RWPE1 (cell line): Measurements from ENCODE around the gene HYDIN.

Experiments used
- CTCF ChIA-PET: fragments of 350-600 bp; sonication (Branson Sonifier 250); formaldehyde crosslinking; extraction: SDS; loops from one replicate; lab custom pipeline; 2021; lab: Yijun Ruan, JAX
- POLR2A ChIA-PET: fragments of 400-600 bp; formaldehyde crosslinking; extraction: SDS; loops from one replicate; lab custom pipeline; 2020; ENCODE audit warnings: antibody characterized with exemption; ENCODE audit not compliant: low non-redundant PET; lab: Yijun Ruan, JAX
- DNase-seq: peaks from one replicate; pipeline ENCODE4 v3.0.0; 2012; ENCODE audit warnings: low spot score
- H3K27ac ChIP-seq: fragments of 450-650 bp; 2 replicates; pipeline ENCODE4 v1.5.1; 2017
- CTCF ChIP-seq: fragments of 450-650 bp; conservative IDR thresholded peaks from 2 replicates; pipeline ENCODE4 v1.5.1; 2017; ENCODE audit warnings: low read depth, mild to moderate bottlenecking

Gene HYDIN

DNA sequence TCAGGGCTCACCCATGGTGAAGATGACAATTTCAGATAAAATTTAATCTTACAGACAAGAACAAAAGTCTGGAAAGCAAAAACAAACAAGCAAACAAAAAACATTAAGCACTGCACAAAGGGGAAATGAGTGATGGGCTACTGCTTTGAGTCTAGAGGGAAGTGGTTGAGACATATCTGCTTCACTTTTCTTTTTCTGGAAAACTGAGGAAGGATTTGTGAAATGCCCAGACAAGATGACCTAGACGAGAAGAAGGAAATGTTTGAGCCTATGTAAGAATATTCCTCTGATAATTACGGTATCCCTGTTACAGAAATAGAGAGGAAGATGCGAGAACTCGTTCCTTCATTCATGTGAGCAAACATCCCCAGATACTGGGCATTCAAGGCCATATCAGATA lies 11.5 kb upstream of the HYDIN start:
- H3K27ac ChIP-seq, result no peak overlapping the region
- ChIA-PET POLR2A (no interaction called here), CTCF (no interaction called here)
- no peak for DNase-seq
- TF ChIP-seq CTCF, result no peak

DNA sequence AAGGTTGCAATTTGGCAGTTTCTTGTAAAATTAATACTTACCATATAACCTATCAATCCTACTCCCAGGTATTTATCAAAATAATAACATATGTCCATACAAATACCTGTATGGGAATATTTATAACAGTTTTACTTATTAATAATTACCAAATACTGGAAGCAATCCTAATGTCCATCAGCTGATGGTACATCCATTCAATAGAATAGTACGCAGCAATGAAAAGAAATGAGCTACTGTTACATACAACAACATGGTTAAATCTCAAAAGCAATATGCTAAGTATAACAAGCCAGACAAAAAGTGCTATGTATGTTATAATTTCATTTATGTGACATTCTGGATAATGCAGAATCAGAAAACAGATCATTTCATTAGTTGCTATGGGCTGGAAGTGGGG lies 1.2 kb downstream of the HYDIN start:
- ChIA-PET CTCF (no interaction called here), POLR2A (no interaction called here)
- no peak overlapping the region for H3K27ac ChIP-seq
- DNase-seq, result no peak
- no peak for TF ChIP-seq CTCF

DNA sequence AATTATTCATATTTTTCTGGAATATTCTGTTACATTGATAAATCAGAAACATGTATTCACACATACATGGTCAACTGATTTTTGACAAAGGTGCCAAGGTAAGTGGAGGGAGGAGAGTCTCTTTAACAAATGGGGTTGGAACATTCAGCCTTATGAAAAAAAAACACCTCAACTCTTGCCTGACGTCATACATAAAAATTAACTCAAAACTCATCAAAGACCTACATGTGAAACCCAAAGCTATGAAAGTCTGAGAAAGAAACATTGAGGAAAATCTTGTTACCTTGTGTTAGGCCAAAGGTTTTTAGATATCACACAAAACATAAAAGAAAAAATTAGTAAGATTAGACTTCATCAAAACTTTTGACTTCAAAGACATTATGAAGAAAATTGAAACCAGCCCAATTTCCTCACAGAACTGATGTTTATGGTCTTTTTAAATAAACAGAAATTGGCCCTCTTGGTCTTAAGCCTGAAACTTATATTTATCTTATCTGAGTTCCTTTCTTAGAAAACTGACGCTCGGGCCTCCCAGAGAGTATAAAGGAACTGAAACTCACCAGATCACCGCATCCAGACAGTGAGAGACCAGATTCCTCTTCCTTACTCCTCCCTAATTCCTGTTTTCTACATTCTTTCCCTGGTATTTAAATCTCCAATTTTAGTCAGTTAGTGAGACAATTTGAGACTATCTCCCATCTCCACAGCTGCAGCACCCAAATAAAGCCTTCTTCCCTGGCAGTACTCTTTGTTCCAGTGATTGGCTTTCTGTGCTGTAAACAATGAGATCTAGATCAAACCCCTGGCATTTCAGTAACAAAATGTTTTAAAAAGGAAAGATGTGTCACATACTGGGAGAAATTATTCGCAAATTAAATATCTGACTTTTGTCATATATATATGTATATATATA lies 4.0 kb downstream of the HYDIN start:
- DNase-seq, result no peak
- ChIA-PET POLR2A (no interaction called here), CTCF (no interaction called here)
- no peak overlapping the region for H3K27ac ChIP-seq
- TF ChIP-seq CTCF, result no peak

DNA sequence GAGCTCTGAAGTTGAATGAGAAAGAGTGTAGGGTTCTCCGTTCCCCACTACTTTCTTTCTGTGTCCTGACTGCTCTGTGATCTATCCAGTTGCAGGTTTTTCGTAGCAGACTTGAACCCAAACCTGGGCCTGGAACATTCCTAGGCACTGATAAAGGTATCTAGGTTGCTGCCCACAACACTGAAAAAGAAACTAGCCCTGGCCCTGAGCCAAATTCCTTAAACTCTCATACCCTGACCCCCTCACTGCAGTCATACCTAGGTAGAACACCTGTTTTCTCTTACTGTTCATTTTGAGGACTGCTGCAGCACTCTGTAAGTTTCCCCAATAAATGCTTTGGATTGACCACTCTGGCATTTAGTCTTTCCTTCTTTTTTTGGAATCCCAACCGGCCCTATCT lies 5.4 kb downstream of the HYDIN start:
- no peak for DNase-seq
- POLR2A ChIA-PET, result no interaction called here

GRCh38 chr16:71218306-71218963 lies 12.1 kb downstream of the HYDIN start:
- H3K27ac ChIP-seq, result no peak overlapping the region
- TF ChIP-seq CTCF, result no peak
- CTCF ChIA-PET, result no interaction called here
- DNase-seq, result no peak
- POLR2A ChIA-PET, result no interaction called here

More for the DNA sequence above, 5.4 kb downstream of the HYDIN start:
- TF ChIP-seq CTCF, result no peak
- no peak overlapping the region for H3K27ac ChIP-seq
- CTCF ChIA-PET, result no interaction called here

- TF ChIP-seq CTCF, result no peak
- DNase-seq, result no peak
- CTCF ChIA-PET, result no interaction called here
- H3K27ac ChIP-seq, result no peak overlapping the region
- POLR2A ChIA-PET, result no interaction called here
Observed at GRCh38 chr16:71217506-71217905, 13.0 kb downstream of the HYDIN start.
